HCT116 (cell line): ENCODE measurements around the gene NELFB. TPM values are rescaled to one million over a fixed set of nuclear protein-coding genes. Genes with fewer than 3 reads are reported as not detected.

ENCODE experiments used
- ATAC-seq: fragments of 200-7000 bp; cut with Tn5 transposase; 2 replicates; pipeline ENCODE4 v1.9.1; 2020; ENCODE audit warnings: mild to moderate bottlenecking, moderate library complexity
- BruUV-seq: library from RNA; stranded (reverse); fragments of 400-500 nt; replicated peaks from 2 replicates; lab custom pipeline; 2021; lab: Mats Ljungman, UMichigan
- CTCF ChIA-PET: fragments of 300-600 bp; sonication (Branson Sonifier 250); formaldehyde crosslinking; loops from one replicate; lab custom pipeline; 2021; ENCODE audit warnings: antibody characterized with exemption; lab: Charles Lee
- POLR2A ChIA-PET: fragments of 300-600, 350-600 bp; sonication (Branson Sonifier 250); formaldehyde crosslinking; loops from one replicate; lab custom pipeline; 2021; ENCODE audit warnings: antibody characterized with exemption; lab: Charles Lee
- RAD21 ChIA-PET, 2 experiments: fragments of 300-600 bp; sonication (Branson Sonifier 250); formaldehyde crosslinking; loops; one replicate each; lab custom pipeline; 2023; ENCODE audit warnings: low total read pairs in 2 of 2; ENCODE audit not compliant: uncharacterized antibody in 2 of 2, unreplicated experiment in 2 of 2, low non-redundant PET in 1 of 2; lab: Charles Lee
- DNase-seq: peaks from one replicate; pipeline ENCODE4 v3.0.0-alpha.2; 2010; ENCODE audit warnings: low read depth, low spot score
- H2AFZ ChIP-seq: fragments of 200-600 bp; shearing (Covaris generic), sonication (generic); 2 replicates; pipeline ENCODE4 v1.6.1; 2017; ENCODE audit warnings: low read depth, mixed run types, mixed read lengths, antibody characterized with exemption, low read length; ENCODE audit not compliant: poor library complexity, severe bottlenecking
- H3K27ac ChIP-seq: 2 replicates; pipeline ENCODE4 v1.5.1; 2012; ENCODE audit warnings: low read depth, low read length
- H3K27me3 ChIP-seq: fragments of 200-600 bp; sonication (generic); 2 replicates; pipeline ENCODE4 v1.6.1; 2016; ENCODE audit warnings: mixed run types, low read length, mixed read lengths; ENCODE audit not compliant: insufficient read depth
- H3K36me3 ChIP-seq, 2 experiments: fragments of 200-500 bp in 1 of 2; fragments of 200-600 bp in 1 of 2; sonication (Bioruptor generic) in 1 of 2; sonication (generic) in 1 of 2; 2 replicates each; pipeline versions ENCODE4 v1.5.1 to v1.6.1; 2014 to 2016; ENCODE audit warnings: low read length in 2 of 2, inconsistent platforms in 1 of 2, mixed read lengths in 1 of 2, mixed run types in 1 of 2; ENCODE audit not compliant: insufficient read depth in 2 of 2, control insufficient read depth in 1 of 2
- H3K4me1 ChIP-seq, 2 experiments: fragments of 200-600 bp in 1 of 2; sonication (generic) in 1 of 2; 2 replicates each; pipeline versions ENCODE4 v1.5.1 to v1.6.1; 2012 to 2017; ENCODE audit warnings: low read length in 2 of 2, inconsistent platforms in 1 of 2, mild to moderate bottlenecking in 1 of 2, mixed read lengths in 1 of 2, mixed run types in 1 of 2, moderate library complexity in 1 of 2; ENCODE audit not compliant: insufficient read depth in 2 of 2, control insufficient read depth in 1 of 2
- H3K4me2 ChIP-seq: fragments of 200-600 bp; sonication (generic); 2 replicates; pipeline ENCODE4 v1.6.1; 2017; ENCODE audit warnings: mixed run types, low read length, mixed read lengths
- H3K4me3 ChIP-seq, 2 experiments: fragments of 200-600 bp in 1 of 2; sonication (generic) in 1 of 2; replicated peaks in 1 of 2; 2 replicates each; pipeline ENCODE4 v1.5.1; 2011 to 2016; ENCODE audit warnings: low read length in 2 of 2, control low read depth in 1 of 2, low read depth in 1 of 2, mild to moderate bottlenecking in 1 of 2, mixed read lengths in 1 of 2, mixed run types in 1 of 2
- H3K79me2 ChIP-seq: fragments of 200-600 bp; sonication (generic); 2 replicates; pipeline ENCODE4 v1.6.1; 2017; ENCODE audit warnings: mild to moderate bottlenecking, mixed run types, low read length, moderate library complexity, mixed read lengths; ENCODE audit not compliant: insufficient read depth
- H3K9ac ChIP-seq: fragments of 200-600 bp; sonication (generic); 2 replicates; pipeline ENCODE4 v1.6.1; 2016; ENCODE audit warnings: low read length, mixed read lengths
- H3K9me2 ChIP-seq: fragments of 200-600 bp; sonication (generic), shearing (Covaris generic); 2 replicates; pipeline ENCODE4 v1.6.1; 2017; ENCODE audit warnings: mixed run types, mild to moderate bottlenecking, moderate library complexity; ENCODE audit not compliant: insufficient read depth
- H3K9me3 ChIP-seq, 2 experiments: fragments of 200-500 bp in 1 of 2; fragments of 200-600 bp in 1 of 2; sonication (Bioruptor generic) in 1 of 2; sonication (generic) in 1 of 2; 2 replicates each; pipeline ENCODE4 v1.6.1; 2014 to 2017; ENCODE audit warnings: low read length in 2 of 2, mixed read lengths in 2 of 2, inconsistent platforms in 1 of 2, low read depth in 1 of 2, mild to moderate bottlenecking in 1 of 2, mixed run types in 1 of 2, moderate library complexity in 1 of 2; ENCODE audit not compliant: control insufficient read depth in 1 of 2, insufficient read depth in 1 of 2
- H4K20me1 ChIP-seq: fragments of 200-600 bp; sonication (generic), shearing (Covaris generic); 2 replicates; pipeline ENCODE4 v1.6.1; 2017; ENCODE audit warnings: mixed run types, mild to moderate bottlenecking, moderate library complexity; ENCODE audit not compliant: insufficient read depth
- ATF3 ChIP-seq: IDR thresholded peaks from 2 replicates; pipeline ENCODE4 v1.6.1; 2012
- CEBPB ChIP-seq: IDR thresholded peaks from 2 replicates; pipeline ENCODE4 v1.6.1; 2012; ENCODE audit warnings: low read depth
- CTCF ChIP-seq, 3 experiments: fragments of 200-600 bp in 1 of 3; sonication (generic) in 1 of 3; IDR thresholded peaks in 2 of 3; conservative IDR thresholded peaks in 1 of 3; 2 replicates each; pipeline ENCODE4 v1.5.1; 2012 to 2017; ENCODE audit warnings: low read depth in 2 of 3, low read length in 2 of 3, antibody characterized with exemption in 1 of 3, borderline replicate concordance in 1 of 3, control low read depth in 1 of 3, mild to moderate bottlenecking in 1 of 3, mixed read lengths in 1 of 3, mixed run types in 1 of 3, moderate library complexity in 1 of 3; ENCODE audit not compliant: insufficient read depth in 1 of 3
- EGR1 ChIP-seq: IDR thresholded peaks from 2 replicates; pipeline ENCODE4 v1.6.1; 2012; ENCODE audit warnings: low read depth
- EZH2phosphoT487 ChIP-seq: fragments of 200-600 bp; IDR thresholded peaks from 2 replicates; pipeline ENCODE4 v1.6.1; 2018; ENCODE audit warnings: antibody characterized with exemption, borderline replicate concordance
- FOSL1 ChIP-seq: IDR thresholded peaks from 2 replicates; pipeline ENCODE4 v1.6.1; 2012; ENCODE audit warnings: low read depth
- JUND ChIP-seq: IDR thresholded peaks from 2 replicates; pipeline ENCODE4 v1.6.1; 2012
- MAX ChIP-seq: IDR thresholded peaks from 2 replicates; pipeline ENCODE4 v1.6.1; 2012
- POLR2A ChIP-seq: IDR thresholded peaks from 2 replicates; pipeline ENCODE4 v1.7.0; 2011; ENCODE audit warnings: borderline replicate concordance; ENCODE audit not compliant: insufficient read depth, insufficient read length; ENCODE audit errors: extremely low read depth
- POLR2AphosphoS5 ChIP-seq: IDR thresholded peaks from 2 replicates; pipeline ENCODE4 v1.6.1; 2011; ENCODE audit warnings: mild to moderate bottlenecking, low read depth, low read length, moderate library complexity
- RAD21 ChIP-seq: IDR thresholded peaks from 2 replicates; pipeline ENCODE4 v1.6.1; 2012; ENCODE audit warnings: low read depth, mild to moderate bottlenecking
- REST ChIP-seq: IDR thresholded peaks from 2 replicates; pipeline ENCODE4 v1.6.1; 2012; ENCODE audit warnings: low read depth
- YY1 ChIP-seq: IDR thresholded peaks from 2 replicates; pipeline ENCODE4 v1.6.1; 2011; ENCODE audit warnings: low read length, low read depth, moderate library complexity, mild to moderate bottlenecking; ENCODE audit not compliant: insufficient replicate concordance; ENCODE audit errors: extremely low read depth
- ZBTB33 ChIP-seq: IDR thresholded peaks from 2 replicates; pipeline ENCODE4 v1.6.1; 2011; ENCODE audit warnings: mild to moderate bottlenecking, low read length, moderate library complexity; ENCODE audit not compliant: insufficient replicate concordance; ENCODE audit errors: extremely low read depth
- ZFX ChIP-seq: fragments of 450-650 bp; IDR thresholded peaks from 2 replicates; pipeline ENCODE4 v1.6.1; 2017
- ZNF274 ChIP-seq: fragments of 200-500 bp; sonication (Bioruptor generic); IDR thresholded peaks from 2 replicates; pipeline ENCODE4 v1.6.1; 2014; ENCODE audit warnings: mild to moderate bottlenecking, low read depth, low read length, inconsistent platforms
- intact Hi-C: fragments of 100-400 bp; cut with micrococcal nuclease; formaldehyde crosslinking; loops from 2 replicates; pipeline ENCODE4 v1.10.0; 2022
- total RNA-seq: library from RNA; stranded (reverse); gene quantifications from one replicate; pipeline ENCODE4 v1.2.1, GENCODE V29; 2021; ENCODE audit not compliant: unreplicated experiment

NELFB gene
- total RNA-seq, 1 experiment from 2014 or later = 86.4 TPM

- DNase-seq (no peak), ATAC-seq (no peak)
- RAD21 ChIA-PET = interaction anchor here in 1 of 2 experiments (0.5 kb wide), 1 partner anchor 29 kb away, joined by 3 read pairs; no protein-coding TSS in a partner anchor
- Histone ChIP-seq H3K4me1 (peaks cover 34 to 56% of the 10 kb centered on the region in 2 experiments), H3K79me2 (no peaks in the 10 kb centered on the region), H2AFZ (no peak overlapping the region), H4K20me1 (no peaks in the 10 kb centered on the region), H3K27me3 (no peaks in the 10 kb centered on the region), H3K4me3 (no peak overlapping the region), H3K4me2 (peak overlapping the region; percentile 71), H3K9me3 (no peaks in the 10 kb centered on the region), H3K9ac (peak overlapping the region; percentile 57; the same call in 1 of the 2 replicates), H3K9me2 (no peaks in the 10 kb centered on the region), H3K36me3 (no peaks in the 10 kb centered on the region), H3K27ac (no peak overlapping the region; the same call in 1 of the 2 replicates)
- POLR2A ChIA-PET = no interaction called here
- CTCF ChIA-PET = interaction anchor here (1.3 to 2.2 kb wide), 2 partner anchors 12 to 13 kb away, joined by 5 to 7 read pairs; partner anchors contain the start of gene NRARP
- TF ChIP-seq MAX = no peak
- no peak for TF ChIP-seq RAD21
- no peak for TF ChIP-seq FOSL1
- no peak for TF ChIP-seq POLR2A
- TF ChIP-seq CEBPB = no peak
- TF ChIP-seq POLR2AphosphoS5 = no peak
- no peak for TF ChIP-seq ZNF274
- no peak for TF ChIP-seq REST
- TF ChIP-seq YY1 = no peak
- TF ChIP-seq JUND = no peak
- no peak for TF ChIP-seq CTCF (IDR thresholded peaks at IDR 0.05 in 2 of 3, conservative IDR thresholded peaks at IDR 0.05 in 1 of 3; ENCODE audit: borderline replicate concordance in 1 of 3, insufficient read depth in 1 of 3, low read depth in 2 of 3, low read length in 2 of 3)
- TF ChIP-seq EZH2phosphoT487 = no peak
- TF ChIP-seq EGR1 = no peak
- no peak for TF ChIP-seq ATF3
- TF ChIP-seq ZBTB33 = no peak
- no peak for TF ChIP-seq ZFX
- BruUV-seq = no TSS peak
- intact Hi-C loops = no loop called here
These were observed 59.7 kb downstream of the NELFB start for GRCh38 chr9:137314561-137315560.
